Pancreas (tissue), 10 donors: Measurements from ENCODE around the gene ZC3H4. TPM values are rescaled to one million over a fixed set of nuclear protein-coding genes. Genes with fewer than 3 reads are reported as not detected.

Experiments
- ATAC-seq, 4 donors: fragments of 200-7000 bp; cut with Tn5 transposase; one replicate each; pipeline versions ENCODE4 v1.8.0 to v1.9.1; 2020; ENCODE audit warnings: mild to moderate bottlenecking in 4 of 4, moderate library complexity in 4 of 4
- DNase-seq, 6 donors: peaks; one replicate each; pipeline ENCODE4 v3.0.0-alpha.2; 2020
- FAIRE-seq: peaks from 2 replicates; lab custom pipeline; 2012; peaks lifted over from hg19 to GRCh38; lab: Jason Lieb, UNC
- H3K27ac ChIP-seq, 4 donors: fragments of 200-600 bp; sonication (generic); 1 replicate in 3 of 4; 2 replicates in 1 of 4; pipeline versions ENCODE4 v1.5.0 to v1.8.0; 2020
- H3K27me3 ChIP-seq, 4 donors: fragments of 200-600 bp; one replicate each; pipeline ENCODE4 v1.8.0; 2021
- H3K36me3 ChIP-seq, 3 donors: fragments of 200-600 bp; sonication (generic) in 1 of 3; one replicate each; pipeline versions ENCODE4 v1.5.0 to v1.8.0; 2020 to 2021
- H3K4me1 ChIP-seq, 3 donors: fragments of 200-600 bp; one replicate each; pipeline ENCODE4 v1.8.0; 2021
- H3K4me3 ChIP-seq, 4 donors: fragments of 200-600 bp; sonication (generic) in 2 of 4; one replicate each; pipeline versions ENCODE4 v1.5.0 to v1.8.0; 2020 to 2021
- H3K9me3 ChIP-seq, 4 donors: fragments of 200-600 bp; one replicate each; pipeline ENCODE4 v1.8.0; 2021
- CTCF ChIP-seq, 4 donors: fragments of 200-600 bp; sonication (generic) in 3 of 4; IDR thresholded peaks; one replicate each; pipeline versions ENCODE4 v1.5.0 to v1.8.0; 2021; ENCODE audit warnings: antibody characterized with exemption in 4 of 4
- WGBS, 2 donors: extraction: QIAGEN DNeasy Blood & Tissue Kit; methylation state at CpG; one replicate each; pipeline ENCODE4 v1.1.7; 2013; 5-methylcytosine and 5-hydroxymethylcytosine counted together
- intact Hi-C, 3 donors: fragments of 100-400 bp; cut with DNase I; formaldehyde crosslinking; loops; one replicate each; pipeline versions ENCODE4 v1.11.1 to v1.14.2; 2022
- polyA plus RNA-seq, 2 donors: library from polyadenylated mRNA; stranded (reverse); fragments of 200-250 nt; gene quantifications; one replicate each; pipeline ENCODE4 v1.2.3, GENCODE V29; 2013
- total RNA-seq, 6 donors: library from RNA; stranded (reverse); fragmentation: NEBNext Ultra II Directional in 4 of 6; extraction: Animal tissue kit (Norgen Biotek cat#: 25700) in 4 of 6; gene quantifications; one replicate each; pipeline versions ENCODE4 v1.2.1 to v1.2.4, GENCODE V29; 2021 to 2023
- donor health status: healthy with polysubstance abuse.
- donor health status: DM: no; HTN: no; CAD: no; lungs with moderate emphysema.
- donor health status: DM: no; HTN: no; CAD: no.
- donor health status: control.
- donor health status: control.
- donor health status: Bipolar disorder and iron deficiency.
- donor health status: DM: yes; HTN: yes; CAD: no.
- donor health status: DM: no; HTN: no; CAD: no.
- donor health status: DM: no; HTN: no; CAD: no.
- donor health status: DM: yes; HTN: yes; CAD: no.

The ZC3H4 gene
- total and polyA plus RNA-seq, 8 donors, result 8.1 to 30.4 (median 19.1) TPM

GRCh38 chr19:47132194-47132852, 18.7 kb upstream of the ZC3H4 start:
- no peak for FAIRE-seq
- ATAC-seq, result no peak

GRCh38 chr19:47130589-47131227, 17.1 kb upstream of the ZC3H4 start, which contains the start of gene SAE1:
SAE1 (plus strand) TSS chr19:47130835; CDS start chr19:47130931, 96 bp downstream.
- H3K4me3 ChIP-seq, result peak within 1 kb of the TSS; percentile 57 to 69 (median 64)
- no peaks in the 10 kb centered on the region for H3K36me3 ChIP-seq
- WGBS, 2 donors, result 0% methylated on average over 51 of the region's 51 CpGs
- peak; percentile 78 for FAIRE-seq
- H3K27me3 ChIP-seq, result no peaks in the 10 kb centered on the region
- H3K27ac ChIP-seq, result peak within 1 kb of the TSS; percentile 47 to 83 (median 54)
- TF ChIP-seq CTCF (IDR thresholded peaks at IDR 0.05), result peak in 3 of 4 donors; percentile 14 to 40 (median 18)
- H3K4me1 ChIP-seq, result peaks cover 0 to 5% (median 3%) of the 10 kb centered on the region in 3 donors
- peak; percentile 93 to 97 (median 96) for ATAC-seq
- peak; percentile 90 to 98 (median 96) for DNase-seq
- intact Hi-C loops, result no loop called here
- H3K9me3 ChIP-seq, result no peaks in the 10 kb centered on the region

More at GRCh38 chr19:47132194-47132852, 18.7 kb upstream of the ZC3H4 start:
- Histone ChIP-seq H3K27ac (no peak overlapping the region), H3K4me1 (peaks cover 0 to 5% (median 3%) of the 10 kb centered on the region in 3 donors), H3K36me3 (no peaks in the 10 kb centered on the region), H3K27me3 (no peaks in the 10 kb centered on the region), H3K4me3 (peak overlapping the region in 1 of 4 donors; percentile 66), H3K9me3 (no peaks in the 10 kb centered on the region)
- intact Hi-C loops, result no loop called here
- WGBS, 2 donors, result 87 to 90% methylated on average over 7 of the region's 7 CpGs
- no peak for DNase-seq
- TF ChIP-seq CTCF (IDR thresholded peaks at IDR 0.05), result no peak

- FAIRE-seq (no peak), ATAC-seq (no peak), DNase-seq (peak in 1 of 6 donors; percentile 51)
- intact Hi-C loops, result no loop called here
- H3K27me3 ChIP-seq, result no peaks in the 10 kb centered on the region
- H3K4me3 ChIP-seq, result peak overlapping the region in 2 of 4 donors; percentile 66 to 69
- H3K9me3 ChIP-seq, result no peaks in the 10 kb centered on the region
- H3K27ac ChIP-seq, result no peak overlapping the region
- no peaks in the 10 kb centered on the region for H3K36me3 ChIP-seq
- peaks cover 0 to 5% (median 3%) of the 10 kb centered on the region in 3 donors for H3K4me1 ChIP-seq
- TF ChIP-seq CTCF (IDR thresholded peaks at IDR 0.05), result no peak
- WGBS, 2 donors, result 60 to 61% methylated on average over 8 of the region's 8 CpGs
Measured at GRCh38 chr19:47130120-47130588, 16.6 kb upstream of the ZC3H4 start.

GRCh38 chr19:47129579-47129978, 16.0 kb upstream of the ZC3H4 start:
- 93% methylated on average over 4 of the region's 4 CpGs for WGBS, 2 donors
- H3K36me3 ChIP-seq, result no peaks in the 10 kb centered on the region
- H3K4me1 ChIP-seq, result peaks cover 0 to 5% (median 3%) of the 10 kb centered on the region in 3 donors
- no peak for ATAC-seq
- TF ChIP-seq CTCF (IDR thresholded peaks at IDR 0.05), result no peak
- intact Hi-C loops, result loop anchor here in 1 of 3 donors (5.0 kb wide), 1 partner anchor 47 kb away; no protein-coding TSS in a partner anchor
- no peak for DNase-seq
- no peaks in the 10 kb centered on the region for H3K9me3 ChIP-seq
- H3K4me3 ChIP-seq, result no peak overlapping the region
- FAIRE-seq, result no peak
- H3K27me3 ChIP-seq, result no peaks in the 10 kb centered on the region
- no peak overlapping the region for H3K27ac ChIP-seq
